Islet of Langerhans (tissue), 1 donor: ENCODE data around the gene FBLN2.

ENCODE experiments used
- FAIRE-seq: peaks from one replicate; lab custom pipeline; 2011; peaks lifted over from hg19 to GRCh38; lab: Jason Lieb, UNC

Gene FBLN2

GRCh38 chr3:13665582-13666226 is 116.8 kb downstream of the FBLN2 start:
- FAIRE-seq: no peak

- no peak for FAIRE-seq
Observed at GRCh38 chr3:13666227-13666619, 117.3 kb downstream of the FBLN2 start.

- no peak for FAIRE-seq
Observed at GRCh38 chr3:13666781-13667709, 118.1 kb downstream of the FBLN2 start.

GRCh38 chr3:13668136-13668535 is 119.2 kb downstream of the FBLN2 start:
- no peak for FAIRE-seq

- FAIRE-seq: no peak
Observed at GRCh38 chr3:13669457-13669856, 120.5 kb downstream of the FBLN2 start.

- FAIRE-seq: no peak
Observed at GRCh38 chr3:13670292-13670691, 121.4 kb downstream of the FBLN2 start.

- no peak for FAIRE-seq
Observed at GRCh38 chr3:13671482-13672233, 122.7 kb downstream of the FBLN2 start.

GRCh38 chr3:13673207-13673606 is 124.3 kb downstream of the FBLN2 start:
- no peak for FAIRE-seq

- no peak for FAIRE-seq
Observed at GRCh38 chr3:13674538-13675185, 125.7 kb downstream of the FBLN2 start.

GRCh38 chr3:13676356-13677017 is 127.6 kb downstream of the FBLN2 start:
- FAIRE-seq: no peak

- FAIRE-seq: no peak
Observed at GRCh38 chr3:13677272-13677671, 128.3 kb downstream of the FBLN2 start.

- no peak for FAIRE-seq
Observed at GRCh38 chr3:13681931-13682330, 133.0 kb downstream of the FBLN2 start.

GRCh38 chr3:13682331-13683013 is 133.5 kb downstream of the FBLN2 start:
- FAIRE-seq: no peak

GRCh38 chr3:13683288-13683687 is 134.4 kb downstream of the FBLN2 start:
- FAIRE-seq: no peak

- no peak for FAIRE-seq
Observed at GRCh38 chr3:13683772-13684171, 134.8 kb downstream of the FBLN2 start.

- FAIRE-seq: no peak
Observed at GRCh38 chr3:13684350-13684749, 135.4 kb downstream of the FBLN2 start.

GRCh38 chr3:13684854-13685253 is 135.9 kb downstream of the FBLN2 start:
- no peak for FAIRE-seq

- FAIRE-seq: no peak
Observed at GRCh38 chr3:13685721-13686120, 136.8 kb downstream of the FBLN2 start.

GRCh38 chr3:13686367-13687160 is 137.6 kb downstream of the FBLN2 start:
- no peak for FAIRE-seq

- no peak for FAIRE-seq
Observed at GRCh38 chr3:13687517-13687943, 138.6 kb downstream of the FBLN2 start.
